ENCODE data around the gene SKIC8.

Gene SKIC8

DNA sequence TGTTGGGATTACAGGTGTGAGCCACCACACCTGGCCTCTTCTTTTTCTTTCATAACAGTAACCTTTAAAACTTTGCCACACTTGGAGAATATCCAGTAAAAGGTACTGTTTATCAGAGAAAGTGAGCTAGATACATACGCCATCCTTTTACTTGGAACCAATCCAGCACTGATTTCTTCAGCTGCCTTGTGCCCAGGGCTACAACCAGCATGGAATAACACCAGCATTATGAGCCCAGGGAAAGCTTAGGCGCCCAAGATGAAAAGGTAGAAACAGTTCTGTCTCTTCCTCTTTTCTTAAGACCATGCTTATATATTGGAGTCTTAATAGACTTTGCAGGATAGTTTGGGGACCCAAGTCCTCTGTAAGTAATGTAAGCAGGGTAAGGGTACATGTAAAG is 8.4 kb downstream of the SKIC8 start:
- DNase-seq: no peak

DNA sequence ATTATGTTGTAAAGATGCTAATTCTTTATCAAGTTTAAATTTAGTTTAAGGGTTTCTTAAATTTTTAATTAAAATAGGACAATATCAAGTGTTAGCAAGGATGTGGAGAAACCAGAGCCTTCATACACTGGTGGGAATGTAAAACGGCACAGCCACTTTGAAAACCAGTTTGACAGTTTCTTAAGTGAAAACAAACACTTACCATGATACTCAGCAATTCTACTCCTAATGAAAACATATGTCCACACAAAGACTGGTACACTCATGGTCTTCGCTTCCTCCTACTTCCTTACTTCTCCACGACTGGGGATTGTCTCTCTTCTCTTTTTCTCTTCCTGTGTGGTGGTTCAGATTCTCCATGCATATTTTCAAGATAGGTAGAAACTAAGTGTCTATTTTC is 9.2 kb downstream of the SKIC8 start:
- DNase-seq: no peak

DNA sequence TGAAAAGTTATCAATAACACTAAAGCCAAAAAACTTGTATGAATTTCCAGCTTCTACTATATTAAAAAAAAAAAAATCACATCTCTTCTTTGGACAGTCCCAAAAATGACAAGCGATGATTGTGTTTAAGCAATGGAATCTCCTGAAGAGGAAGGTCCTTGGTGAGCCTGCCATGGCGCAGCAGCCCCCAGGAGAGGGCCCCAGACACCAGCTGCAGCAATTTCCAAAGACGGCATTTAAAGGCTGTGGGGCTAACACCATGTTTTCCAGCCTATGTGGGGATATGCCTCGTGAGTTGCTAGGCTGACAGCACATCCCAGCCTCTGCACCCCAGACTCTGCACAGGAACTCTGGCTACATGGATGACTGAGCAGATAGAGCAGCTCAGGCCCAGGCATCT is 14.7 kb downstream of the SKIC8 start:
- DNase-seq: no peak

DNA sequence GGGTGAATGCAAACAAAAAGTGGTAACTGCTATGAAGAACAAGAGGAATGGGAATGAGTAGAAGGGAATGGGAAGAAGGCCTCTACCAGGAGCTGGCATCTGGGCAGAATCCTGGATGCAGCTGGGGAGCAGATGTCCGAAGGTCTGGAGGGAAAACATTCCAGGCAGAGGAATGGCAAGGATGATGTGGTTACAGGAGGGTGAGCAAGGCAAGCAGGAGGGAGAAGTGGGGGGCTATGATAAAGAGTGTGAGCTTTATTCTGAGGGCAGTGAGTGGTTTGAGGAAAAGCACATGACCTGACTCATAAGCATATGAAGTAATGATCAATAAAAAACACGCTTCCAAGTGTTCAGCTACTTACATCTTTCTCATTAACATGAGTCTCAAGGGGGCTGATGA is 17.1 kb downstream of the SKIC8 start:
- DNase-seq: no peak

DNA sequence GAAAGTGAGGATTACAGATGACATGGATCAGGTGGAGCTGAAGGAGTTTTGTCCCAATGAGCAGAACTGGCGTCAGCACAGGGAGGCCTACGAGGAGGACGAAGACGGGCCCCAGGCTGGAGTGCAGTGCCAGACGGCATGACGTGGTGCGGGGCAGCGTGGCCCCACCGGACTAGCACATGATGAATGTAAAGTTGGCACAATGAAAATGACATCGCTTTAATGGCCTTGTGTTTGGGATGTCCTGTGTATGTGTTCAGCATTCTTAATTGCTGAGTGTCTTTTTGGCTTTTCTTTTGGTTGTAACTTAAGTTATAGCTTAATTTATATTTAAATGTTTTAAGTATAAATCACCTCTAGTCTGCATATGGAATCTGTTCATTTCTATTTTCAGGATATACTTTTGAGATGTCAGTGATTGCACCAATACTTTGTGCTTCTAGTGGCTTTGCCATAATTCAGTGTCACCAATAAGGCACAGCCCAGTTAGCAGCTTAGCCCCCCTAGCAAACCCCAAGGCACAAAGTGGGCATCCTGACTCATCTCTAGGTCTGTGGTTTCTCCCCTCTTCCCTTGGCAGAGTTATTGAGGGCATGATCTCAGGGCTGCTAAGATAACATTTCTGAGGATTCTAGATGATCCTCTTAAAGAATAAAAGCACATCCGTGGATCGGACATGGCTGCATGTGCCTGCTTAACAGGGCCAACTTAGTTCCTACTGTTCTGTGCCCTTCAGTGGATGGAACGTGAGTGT is 18.9 kb downstream of the SKIC8 start:
- DNase-seq: no peak

DNA sequence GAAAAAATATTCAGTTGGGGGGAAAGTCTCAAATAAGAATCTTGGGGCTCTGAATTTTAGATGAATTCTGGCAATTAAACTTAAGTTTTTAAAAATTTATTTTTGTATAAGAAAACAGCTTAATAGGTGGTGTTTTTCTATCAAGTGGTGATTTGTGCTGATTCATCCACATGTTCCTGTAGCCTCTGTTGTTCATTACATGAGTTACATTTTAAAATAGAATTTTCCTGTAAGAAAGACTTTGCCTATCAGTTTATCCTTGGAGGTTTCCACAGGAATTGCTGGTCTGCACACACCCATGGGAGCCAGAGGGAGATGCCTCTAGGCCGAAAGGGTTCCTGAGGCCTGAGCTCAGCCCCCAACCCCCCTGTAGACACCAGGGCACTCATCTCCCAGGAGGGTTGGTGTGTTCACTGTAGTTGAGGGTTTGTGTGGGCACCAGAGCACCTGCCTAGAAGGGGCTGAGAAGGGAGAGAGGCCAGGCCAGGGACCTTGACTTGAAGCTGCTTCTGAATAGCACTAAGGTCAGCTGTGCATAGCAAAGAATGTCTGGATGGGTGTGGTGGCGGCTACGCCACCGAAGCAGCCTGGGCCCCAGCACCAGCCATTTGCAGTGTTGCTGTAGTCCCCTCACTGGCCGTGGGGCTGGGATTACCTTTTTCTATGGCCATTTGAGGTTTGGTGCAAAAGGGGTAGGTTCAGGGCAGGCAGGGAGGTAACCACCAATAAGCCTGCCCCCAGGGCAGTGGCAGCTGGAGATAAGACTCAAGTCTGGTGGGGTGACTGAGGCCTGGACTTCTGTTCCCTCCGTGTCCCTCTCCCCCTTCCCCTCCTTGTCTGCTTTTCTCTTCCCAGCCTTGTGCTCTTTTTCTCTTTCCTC is 23.1 kb downstream of the SKIC8 start:
- DNase-seq: no peak

DNA sequence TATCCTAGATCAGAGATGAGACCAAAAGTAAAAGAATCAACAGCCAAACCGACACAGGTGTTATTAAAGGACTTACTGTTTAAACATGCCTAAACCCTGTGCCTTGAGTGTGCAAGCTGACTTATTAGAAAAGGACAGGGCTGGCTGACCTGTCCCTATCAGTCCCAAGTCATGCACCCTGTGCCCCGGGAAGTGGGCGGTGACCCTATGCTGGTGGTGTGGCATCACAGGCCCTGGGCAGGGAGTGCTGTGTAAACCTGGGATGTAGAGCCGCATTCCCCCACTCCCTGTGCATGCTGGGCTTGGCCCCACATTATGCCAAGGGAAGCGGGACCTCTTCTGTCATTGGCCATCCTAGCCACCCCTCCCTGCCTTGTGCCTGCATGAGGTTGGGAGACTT is 24.4 kb downstream of the SKIC8 start:
- DNase-seq: no peak

DNA sequence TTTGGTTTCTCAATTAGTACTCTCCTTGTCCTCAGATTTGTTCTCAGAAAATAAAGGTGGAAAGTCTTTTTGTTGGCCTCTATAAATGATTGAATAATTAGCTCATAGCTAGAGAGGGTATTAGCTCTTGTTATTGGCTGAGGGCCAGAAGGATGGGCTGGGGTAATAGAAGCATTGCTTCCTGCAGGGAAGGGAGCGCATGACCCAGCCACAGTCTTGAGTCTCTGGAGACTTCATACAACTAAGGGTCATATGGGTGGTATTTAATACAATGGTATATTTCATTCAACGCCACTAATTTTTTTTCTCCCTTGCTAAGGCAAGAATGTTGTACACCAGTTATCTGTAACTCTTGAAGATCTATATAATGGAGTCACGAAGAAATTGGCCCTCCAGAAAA is 26.6 kb downstream of the SKIC8 start:
- no peak for DNase-seq

DNA sequence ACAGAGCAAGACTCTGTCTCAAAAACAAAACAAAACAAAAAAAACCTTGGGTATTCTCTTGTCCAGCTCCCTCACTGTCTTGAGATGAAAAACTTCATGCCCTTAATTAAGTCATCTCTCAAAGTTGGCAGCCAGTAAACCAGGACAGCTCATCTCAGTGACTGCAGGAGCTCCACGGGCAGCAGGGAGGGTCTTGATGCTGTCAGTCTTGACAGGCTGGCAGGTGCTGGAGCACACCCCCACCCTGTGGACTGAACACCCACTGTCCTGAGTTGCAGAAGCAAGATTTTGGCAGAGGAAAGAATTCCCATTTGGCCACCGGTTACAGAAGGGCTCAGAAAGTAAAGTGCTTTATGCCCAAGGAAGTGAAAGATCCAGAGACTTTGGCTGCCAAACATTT is 27.1 kb downstream of the SKIC8 start:
- no peak for DNase-seq

DNA sequence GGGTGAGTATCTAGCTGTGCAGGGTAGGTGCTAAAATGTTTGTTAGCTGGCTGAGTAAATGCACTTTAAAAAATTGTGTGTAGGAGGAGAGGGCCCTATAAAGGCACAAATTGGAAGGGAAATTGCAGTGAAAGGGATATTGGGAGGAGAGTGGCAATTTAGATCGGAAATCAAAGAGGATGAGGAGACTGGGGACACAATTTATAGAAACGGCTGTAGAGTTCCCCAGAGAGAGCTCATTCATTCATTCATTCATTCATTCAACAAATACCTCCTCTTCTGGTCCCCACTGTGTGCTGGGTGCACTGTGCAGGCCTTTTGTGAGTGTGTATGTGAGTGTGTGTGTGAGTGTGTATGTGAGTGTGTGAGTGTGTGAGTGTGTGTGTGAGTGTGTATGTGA is 32.6 kb downstream of the SKIC8 start:
- no peak for DNase-seq

DNA sequence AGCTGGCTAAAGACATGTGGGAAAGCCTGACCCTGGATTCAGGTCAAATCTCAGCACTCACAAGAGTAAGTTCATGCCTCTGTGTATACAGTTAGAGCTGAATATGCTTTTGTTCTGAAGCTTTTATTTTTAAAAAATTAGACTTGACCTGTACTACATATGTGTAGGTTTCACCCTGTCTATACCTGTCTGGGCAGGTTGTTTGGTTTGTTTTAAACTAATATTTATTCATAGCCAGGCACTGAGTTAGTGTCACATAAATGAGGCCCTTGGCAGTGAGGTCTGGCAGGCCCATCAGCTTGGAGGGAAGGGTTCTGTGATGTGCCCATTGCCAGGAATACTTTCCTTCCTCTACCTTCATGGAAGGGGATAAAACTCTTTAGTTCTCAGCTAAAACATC is 33.2 kb downstream of the SKIC8 start:
- no peak for DNase-seq

DNA sequence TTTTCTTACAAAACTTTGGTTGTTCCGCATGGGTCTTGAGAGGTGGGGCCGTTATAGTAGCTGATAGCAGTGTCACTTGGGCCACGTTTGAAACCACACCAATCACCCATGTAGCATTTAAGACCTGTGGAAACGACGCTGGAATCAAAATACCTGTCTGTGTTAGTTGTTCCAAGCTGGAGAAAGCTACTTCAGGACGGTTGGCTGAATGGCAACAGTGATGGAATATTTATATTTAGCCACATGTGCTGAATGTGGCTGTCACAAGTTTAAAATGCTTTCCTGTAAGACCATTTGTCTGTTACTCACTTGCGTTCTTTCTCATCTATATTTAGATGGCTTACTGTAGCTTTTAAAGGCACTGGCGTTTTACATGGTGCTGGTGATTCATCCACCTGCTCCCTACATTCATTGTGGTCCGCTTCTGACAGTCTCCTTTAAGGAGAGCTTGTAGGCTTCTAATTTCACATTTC is 33.6 kb downstream of the SKIC8 start:
- no peak for DNase-seq

DNA sequence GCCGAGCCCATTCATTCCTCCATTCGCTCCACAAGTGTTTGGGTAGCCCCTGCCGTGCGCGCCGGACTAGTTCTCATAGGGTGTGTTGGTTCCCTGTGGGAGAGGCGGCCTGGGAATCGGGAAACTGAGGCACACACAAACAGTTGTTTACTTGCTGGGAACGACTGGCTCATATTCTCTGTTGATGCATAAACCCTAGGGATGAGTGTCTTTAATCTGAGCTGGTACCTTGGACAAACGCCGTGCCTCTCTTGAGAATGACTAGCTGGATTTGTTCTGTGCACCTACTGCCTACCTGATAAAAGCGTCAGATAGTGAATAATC is 34.3 kb downstream of the SKIC8 start:
- no peak for DNase-seq

DNA sequence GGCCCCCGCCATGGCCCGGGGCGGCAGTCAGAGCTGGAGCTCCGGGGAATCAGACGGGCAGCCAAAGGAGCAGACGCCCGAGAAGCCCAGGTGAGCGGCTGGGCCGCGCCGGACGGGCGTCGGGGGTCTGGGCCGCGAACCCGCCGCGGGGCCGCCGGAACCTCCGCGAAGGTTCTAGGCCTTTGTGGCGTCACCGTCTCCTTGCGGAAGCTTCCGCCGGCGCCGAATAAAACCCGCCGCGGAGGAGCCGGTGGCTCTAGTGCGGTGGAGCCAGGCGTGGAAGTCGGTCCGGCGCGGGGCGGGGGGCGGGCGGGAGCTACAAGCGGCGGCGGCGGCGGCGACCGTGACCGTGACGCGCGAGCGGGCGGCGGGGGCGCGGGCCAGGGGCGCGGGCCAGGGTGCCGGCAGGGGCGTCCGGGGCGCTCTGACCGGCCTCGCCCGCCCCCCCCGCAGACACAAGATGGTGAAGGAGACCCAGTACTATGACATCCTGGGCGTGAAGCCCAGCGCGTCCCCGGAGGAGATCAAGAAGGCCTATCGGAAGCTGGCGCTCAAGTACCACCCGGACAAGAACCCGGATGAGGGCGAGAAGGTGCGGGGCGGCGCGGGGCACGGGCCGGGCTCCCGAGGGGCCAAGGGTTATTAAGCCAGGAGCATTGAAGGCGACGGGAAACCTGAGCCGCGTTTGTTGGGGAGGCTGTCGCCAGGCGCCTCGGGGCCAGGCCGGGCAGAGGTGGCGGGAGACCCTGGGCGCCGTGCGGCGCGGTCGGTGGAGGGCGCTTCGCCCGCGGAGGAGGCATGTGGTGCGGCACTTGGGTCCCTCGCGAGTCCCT is 34.9 kb downstream of the SKIC8 start, which contains the start of gene DNAJA4:
Gene DNAJA4, plus strand, starts transcription at position 259 of the 833 bp plus-strand sequence. Its CDS starts 202 bp downstream, at position 461.
- no peak for DNase-seq

DNA sequence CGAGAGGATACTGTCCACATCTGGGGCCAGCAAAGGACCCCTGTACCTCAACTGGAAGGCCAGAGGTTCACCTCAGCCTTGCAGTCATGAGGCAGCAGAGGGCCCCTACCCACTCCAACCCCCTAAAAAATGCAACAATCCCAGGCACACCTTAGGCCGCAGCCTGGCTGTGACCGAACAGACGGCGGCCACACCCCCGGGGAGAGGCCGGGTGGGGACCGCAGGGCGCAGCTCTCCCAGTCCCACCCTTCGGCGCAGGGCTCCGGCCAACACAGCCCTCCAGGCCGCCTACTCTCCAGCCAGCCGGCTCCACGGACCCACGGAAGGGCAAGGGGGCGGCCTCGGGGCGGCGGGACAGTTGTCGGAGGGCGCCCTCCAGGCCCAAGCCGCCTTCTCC is 35.5 kb downstream of the SKIC8 start:
- no peak for DNase-seq

DNA sequence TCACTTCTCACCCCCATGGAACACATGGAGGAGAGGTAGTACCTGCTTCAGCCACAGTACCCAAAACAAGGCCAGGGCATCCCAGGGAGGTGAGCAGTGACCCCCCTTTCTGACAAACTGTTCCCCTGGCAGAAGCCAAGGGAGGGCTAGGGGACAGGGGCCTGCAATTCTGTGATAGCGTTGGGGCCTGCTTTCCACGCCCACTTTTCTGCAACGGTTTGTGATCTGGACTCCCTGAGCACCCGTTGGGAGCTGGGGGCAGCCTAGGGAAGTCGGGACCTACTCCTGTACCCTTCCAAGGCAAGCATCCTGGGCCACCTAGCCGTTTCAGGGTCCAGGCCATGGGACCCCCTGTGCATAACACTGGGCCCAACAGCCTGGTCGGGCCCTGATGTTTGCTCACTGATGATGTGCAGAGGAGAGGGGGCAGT is 36.0 kb downstream of the SKIC8 start:
- no peak for DNase-seq

DNA sequence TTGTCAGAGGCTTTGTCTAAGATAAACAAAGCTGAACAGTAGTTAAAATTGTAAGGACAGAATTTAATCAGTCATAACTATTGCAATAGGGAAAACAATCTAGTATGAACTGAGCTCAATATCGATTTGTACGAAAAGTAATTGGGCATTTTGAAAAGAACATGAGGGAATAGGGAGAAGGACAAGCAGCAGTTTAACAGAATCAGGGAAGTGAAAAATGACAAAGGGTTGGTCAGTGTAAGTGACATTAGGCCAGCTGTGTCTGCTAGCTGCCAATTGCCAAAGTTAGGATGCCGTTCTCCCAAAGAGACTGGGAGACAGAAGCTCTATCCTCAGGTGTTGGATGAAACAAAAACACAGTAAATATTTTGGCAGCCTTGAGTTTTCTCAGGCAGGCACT is 38.3 kb downstream of the SKIC8 start:
- DNase-seq: no peak

DNA sequence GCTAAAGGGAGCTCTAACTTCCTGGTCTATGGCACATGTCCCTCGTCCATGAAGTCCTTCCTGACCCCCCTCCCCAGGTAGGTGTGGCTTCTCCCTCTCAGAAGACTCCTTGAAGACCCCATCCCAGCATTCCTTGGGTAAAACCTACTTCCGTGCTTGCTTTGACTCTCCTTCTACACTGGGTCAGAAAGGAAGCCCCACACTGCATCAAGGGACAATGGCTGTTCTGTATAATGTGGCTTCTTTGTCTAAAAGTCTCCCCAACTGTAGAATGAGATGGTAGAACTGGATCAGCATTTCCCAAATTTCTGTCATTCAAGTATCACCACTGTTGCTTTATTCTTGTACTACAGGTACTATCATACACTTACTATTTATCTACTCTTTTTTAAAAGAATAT is 38.9 kb downstream of the SKIC8 start:
- no peak for DNase-seq

DNA sequence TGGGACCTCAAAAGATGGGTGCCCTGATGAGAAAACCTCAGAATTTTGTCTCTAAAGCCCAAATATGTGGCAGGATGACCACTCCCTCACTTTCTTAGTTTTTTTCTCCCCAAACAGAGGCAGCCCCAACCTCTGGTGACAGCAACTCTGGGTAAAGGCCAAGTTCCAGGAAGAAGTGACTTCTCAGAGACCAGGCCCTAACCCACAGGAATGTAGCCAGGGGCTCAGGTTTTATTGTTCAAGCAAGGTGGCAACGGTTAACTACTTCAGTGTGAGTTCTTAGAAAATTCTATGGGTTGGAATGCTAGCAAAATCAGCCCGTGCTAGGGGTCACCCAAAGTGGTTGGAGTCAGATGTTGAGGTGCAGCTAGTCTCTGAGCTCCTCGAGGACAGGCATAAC is 40.2 kb downstream of the SKIC8 start:
- no peak for DNase-seq

DNA sequence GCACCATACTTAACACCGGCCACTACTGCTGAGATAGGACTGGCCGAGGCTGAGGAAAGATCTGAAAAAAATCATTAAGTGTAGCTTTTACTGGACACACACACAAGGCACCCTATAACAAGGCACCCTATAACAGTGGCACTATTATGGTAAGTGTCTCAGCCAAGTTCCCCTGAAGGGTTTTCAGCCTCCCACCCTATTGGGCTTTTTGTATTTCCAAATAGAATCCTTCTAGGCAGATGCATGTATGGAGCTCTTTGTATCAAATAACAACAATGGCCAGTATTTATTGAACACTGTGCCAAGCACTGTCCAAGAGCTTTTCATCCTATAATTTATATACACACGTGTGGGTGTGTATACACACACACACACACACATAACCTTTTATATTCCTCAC is 41.7 kb downstream of the SKIC8 start:
- no peak for DNase-seq

DNA sequence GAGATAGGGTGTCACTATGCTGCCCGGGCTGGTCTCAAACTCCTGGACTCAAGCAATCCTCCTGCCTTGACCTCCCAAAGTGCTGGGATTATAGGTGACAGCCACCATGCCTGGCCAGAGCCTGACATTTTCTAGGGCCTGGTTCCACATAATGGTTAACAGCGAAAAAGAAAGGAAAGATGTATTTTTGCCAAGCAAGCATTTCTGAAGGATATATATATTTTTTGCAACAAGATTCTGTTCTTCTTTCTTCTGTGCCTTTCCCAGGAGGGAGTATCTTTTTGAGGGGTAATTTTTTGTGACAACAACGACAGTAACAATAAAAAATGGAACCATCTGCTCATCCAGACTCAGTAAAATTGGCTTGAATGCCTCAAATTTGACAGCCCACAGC is 43.4 kb downstream of the SKIC8 start:
- DNase-seq: no peak

DNA sequence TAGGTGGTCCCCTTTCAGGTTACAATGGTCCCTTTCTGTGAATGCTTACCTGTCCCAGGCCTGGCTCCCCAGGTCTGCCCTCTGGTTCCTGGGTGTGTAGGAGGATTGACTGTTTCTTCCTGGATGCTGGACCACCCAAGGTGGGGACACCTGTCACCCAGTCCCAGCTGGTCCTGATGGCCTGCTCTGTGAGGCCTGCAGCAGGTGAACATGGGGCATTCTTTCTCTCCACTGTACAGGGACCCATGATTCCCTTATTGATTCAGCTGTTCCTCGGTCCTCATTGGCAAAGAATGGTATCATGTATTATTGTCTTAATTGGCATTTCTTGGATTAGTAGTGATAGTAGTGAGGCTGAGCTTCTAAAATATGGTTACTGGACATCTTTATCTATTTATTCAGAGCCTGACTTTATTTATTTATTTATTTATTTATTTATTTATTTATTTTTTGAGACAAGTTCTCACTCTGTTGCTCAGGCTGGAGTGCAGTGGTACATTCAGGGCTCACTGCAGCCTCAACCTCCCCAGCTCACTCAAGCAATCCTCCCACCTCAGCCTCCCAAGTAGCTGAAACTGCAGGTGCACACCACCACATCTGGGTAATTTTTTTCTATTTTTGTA is 43.9 kb downstream of the SKIC8 start:
- no peak for DNase-seq

DNA sequence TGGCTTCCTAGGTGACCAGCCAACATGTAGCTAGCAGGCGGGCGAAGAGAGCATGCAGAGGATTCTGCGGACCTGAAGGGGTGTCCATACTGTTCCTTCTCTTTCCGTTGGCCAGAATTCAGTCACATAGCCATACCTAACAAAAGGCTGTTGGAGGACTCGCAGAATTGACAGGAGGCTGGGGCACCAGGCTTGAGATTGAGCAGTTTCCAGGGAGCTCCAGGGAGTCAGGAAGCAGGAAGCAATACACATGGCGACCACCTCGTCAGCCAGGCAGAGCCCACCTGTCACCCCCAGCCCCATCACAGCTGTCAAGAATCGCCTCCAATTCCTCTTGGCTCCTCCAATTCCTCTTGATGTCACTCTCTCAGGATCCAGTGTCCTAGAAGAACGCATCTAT is 48.3 kb downstream of the SKIC8 start:
- no peak for DNase-seq

Data from 8988T (cell line).